Neural cell (in vitro differentiated cells): ENCODE results near the gene RIPPLY2. TPM values are rescaled to one million over a fixed set of nuclear protein-coding genes. Genes with fewer than 3 reads are reported as not detected.
"Not testable (repeated sequence)": the region's sequence is repeated elsewhere in the genome, so short reads cannot be mapped to it uniquely, and the experiment has no call there.

Experiments
- H2AFZ ChIP-seq: fragments of 200-600, 300-800 bp; sonication (generic), shearing (Covaris generic); 2 replicates; pipeline ENCODE4 v1.6.0; 2014; ENCODE audit warnings: low read depth, mild to moderate bottlenecking, antibody characterized with exemption, low read length, moderate library complexity
- H3F3A ChIP-seq: fragments of 200-600 bp; shearing (Covaris generic); 2 replicates; pipeline ENCODE4 v1.6.1; 2016; ENCODE audit warnings: mild to moderate bottlenecking, moderate library complexity, mixed read lengths, antibody characterized with exemption, low read length; ENCODE audit not compliant: insufficient read depth, poor library complexity, severe bottlenecking
- H3K27ac ChIP-seq: fragments of 200-600, 300-800 bp; sonication (generic), shearing (Covaris generic); 2 replicates; pipeline ENCODE4 v1.5.1; 2014; ENCODE audit warnings: mild to moderate bottlenecking, low read length, moderate library complexity
- H3K27me3 ChIP-seq: fragments of 300-800, 200-600 bp; sonication (generic), shearing (Covaris generic); 2 replicates; pipeline ENCODE4 v1.6.0; 2014; ENCODE audit warnings: mild to moderate bottlenecking, low read depth, low read length, moderate library complexity; ENCODE audit not compliant: insufficient read depth
- H3K36me3 ChIP-seq: fragments of 300-800, 200-600 bp; sonication (generic), shearing (Covaris generic); 2 replicates; pipeline ENCODE4 v1.5.1; 2014; ENCODE audit warnings: mild to moderate bottlenecking, antibody characterized with exemption, low read length, moderate library complexity; ENCODE audit not compliant: insufficient read depth
- H3K4me2 ChIP-seq: fragments of 300-800, 200-600 bp; sonication (generic), shearing (Covaris generic); 2 replicates; pipeline ENCODE4 v1.6.0; 2014; ENCODE audit warnings: mild to moderate bottlenecking, low read length
- H3K4me3 ChIP-seq: fragments of 300-800, 200-600 bp; sonication (generic), shearing (Covaris generic); 2 replicates; pipeline ENCODE4 v1.5.1; 2014; ENCODE audit warnings: mild to moderate bottlenecking, low read length, moderate library complexity
- H3K79me2 ChIP-seq: fragments of 200-600 bp; shearing (Covaris generic); replicated peaks from 2 replicates; pipeline ENCODE4 v1.6.0; 2014; ENCODE audit warnings: mild to moderate bottlenecking, low read length, moderate library complexity; ENCODE audit not compliant: insufficient read depth
- H3K9ac ChIP-seq: fragments of 300-800, 200-600 bp; sonication (generic), shearing (Covaris generic); 2 replicates; pipeline ENCODE4 v1.6.1; 2016; ENCODE audit warnings: mild to moderate bottlenecking, low read length, mixed read lengths
- H3K9me2 ChIP-seq: fragments of 200-600 bp; shearing (Covaris generic); 2 replicates; pipeline ENCODE4 v1.6.1; 2016; ENCODE audit warnings: mild to moderate bottlenecking, low read length, mixed read lengths; ENCODE audit not compliant: insufficient read depth
- H3K9me3 ChIP-seq: fragments of 200-600, 300-800 bp; sonication (generic), shearing (Covaris generic); 2 replicates; pipeline ENCODE4 v1.6.1; 2016; ENCODE audit warnings: mild to moderate bottlenecking, mixed run types, low read length, moderate library complexity, mixed read lengths
- H4K20me1 ChIP-seq: fragments of 200-600 bp; shearing (Covaris generic); 2 replicates; pipeline ENCODE4 v1.6.1; 2016; ENCODE audit warnings: mild to moderate bottlenecking, mixed run types; ENCODE audit not compliant: insufficient read depth
- CTCF ChIP-seq: fragments of 450-650 bp; IDR thresholded peaks from 2 replicates; pipeline ENCODE4 v1.5.1; 2014; ENCODE audit warnings: antibody characterized with exemption, mild to moderate bottlenecking, moderate library complexity; ENCODE audit not compliant: poor library complexity, severe bottlenecking
- EP300 ChIP-seq: fragments of 450-650 bp; conservative IDR thresholded peaks from 2 replicates; pipeline ENCODE4 v1.6.1; 2014; ENCODE audit warnings: antibody characterized with exemption, mild to moderate bottlenecking, moderate library complexity; ENCODE audit not compliant: poor library complexity, severe bottlenecking
- EZH2 ChIP-seq: fragments of 200-600, 300-800 bp; shearing (Covaris generic), sonication (generic); IDR thresholded peaks from 2 replicates; pipeline ENCODE4 v1.6.1; 2014; ENCODE audit warnings: antibody characterized with exemption, low read length, borderline replicate concordance, mild to moderate bottlenecking; ENCODE audit not compliant: insufficient read depth, poor library complexity, severe bottlenecking
- MXI1 ChIP-seq: fragments of 450-650 bp; conservative IDR thresholded peaks from 2 replicates; pipeline ENCODE4 v1.6.1; 2014; ENCODE audit warnings: antibody characterized with exemption, mild to moderate bottlenecking; ENCODE audit not compliant: poor library complexity, severe bottlenecking
- POLR2AphosphoS5 ChIP-seq: IDR thresholded peaks from 2 replicates; pipeline ENCODE4 v1.6.1; 2012
- RAD21 ChIP-seq: fragments of 450-650 bp; conservative IDR thresholded peaks from 2 replicates; pipeline ENCODE4 v1.6.1; 2014; ENCODE audit warnings: antibody characterized with exemption, mild to moderate bottlenecking, moderate library complexity
- REST ChIP-seq: IDR thresholded peaks from 2 replicates; pipeline ENCODE4 v1.6.1; 2012; ENCODE audit warnings: borderline replicate concordance
- SMC3 ChIP-seq: fragments of 450-650 bp; conservative IDR thresholded peaks from 2 replicates; pipeline ENCODE4 v1.6.1; 2014; ENCODE audit warnings: antibody characterized with exemption, mild to moderate bottlenecking, moderate library complexity; ENCODE audit not compliant: poor library complexity
- TAF1 ChIP-seq: IDR thresholded peaks from 2 replicates; pipeline ENCODE4 v1.6.1; 2012; ENCODE audit warnings: low read depth
- polyA plus RNA-seq: library from polyadenylated mRNA; depleted of rRNA; stranded (reverse); fragments of >200 nt; gene quantifications from 2 replicates; pipeline ENCODE4 v1.2.3, GENCODE V29; 2014

The RIPPLY2 gene
- polyA plus RNA-seq, 1 donor from 2014 or later: 3.5 TPM

GRCh38 chr6:83897094-83897493 is 43.9 kb downstream of the RIPPLY2 start:
- H3K9me2 ChIP-seq, H3K9ac ChIP-seq, H2AFZ ChIP-seq, H3K9me3 ChIP-seq, H3K4me2 ChIP-seq, H3K27ac ChIP-seq, H3K36me3 ChIP-seq, H3F3A ChIP-seq, H3K79me2 ChIP-seq, H4K20me1 ChIP-seq, H3K27me3 ChIP-seq, H3K4me3 ChIP-seq: not testable (repeated sequence)

- Histone ChIP-seq H3F3A (no peaks in the 10 kb centered on the region), H2AFZ (no peak overlapping the region), H3K79me2 (peaks cover 3% of the 10 kb centered on the region), H3K4me3 (no peak overlapping the region), H3K27ac (no peak overlapping the region), H3K9me3 (peaks cover 4% of the 10 kb centered on the region), H3K9me2 (no peaks in the 10 kb centered on the region), H3K27me3 (no peaks in the 10 kb centered on the region), H3K9ac (no peak overlapping the region), H3K36me3 (no peaks in the 10 kb centered on the region), H4K20me1 (no peaks in the 10 kb centered on the region), H3K4me2 (no peak overlapping the region)
- TF ChIP-seq REST (no peak), TAF1 (no peak), EP300 (no peak), RAD21 (no peak), POLR2AphosphoS5 (no peak), SMC3 (no peak), MXI1 (no peak), EZH2 (no peak), CTCF (no peak)
These were observed 48.5 kb downstream of the RIPPLY2 start for GRCh38 chr6:83901624-83902023.

- no peaks in the 10 kb centered on the region for H3K36me3 ChIP-seq
- peaks cover 3% of the 10 kb centered on the region for H3K79me2 ChIP-seq
- H3K9me2 ChIP-seq: no peaks in the 10 kb centered on the region
- no peak overlapping the region for H3K4me3 ChIP-seq
- H3K9ac ChIP-seq: no peak overlapping the region
- H3K9me3 ChIP-seq: peaks cover 4% of the 10 kb centered on the region
- TF ChIP-seq POLR2AphosphoS5 (no peak), EZH2 (no peak), SMC3 (no peak), EP300 (no peak), REST (no peak), RAD21 (no peak), CTCF (no peak), TAF1 (no peak), MXI1 (no peak)
- no peak overlapping the region for H3K27ac ChIP-seq
- no peaks in the 10 kb centered on the region for H3K27me3 ChIP-seq
- no peaks in the 10 kb centered on the region for H3F3A ChIP-seq
- no peaks in the 10 kb centered on the region for H4K20me1 ChIP-seq
- H2AFZ ChIP-seq: no peak overlapping the region
- no peak overlapping the region for H3K4me2 ChIP-seq
These were observed 51.2 kb downstream of the RIPPLY2 start for GRCh38 chr6:83904395-83904794.
